GM20000 (cell line): ENCODE data around the gene RANBP1.

Experiments used
- DNase-seq: peaks from one replicate; pipeline ENCODE4 v3.0.0; 2012; ENCODE audit warnings: low spot score
- CTCF ChIP-seq: IDR thresholded peaks from 2 replicates; pipeline ENCODE4 v1.5.1; 2012; ENCODE audit warnings: mild to moderate bottlenecking, control low read depth; ENCODE audit errors: extremely low read depth, missing control alignments

The RANBP1 gene

GRCh38 chr22:20110359-20110985 lies 5.4 kb upstream of the RANBP1 start:
- no peak for DNase-seq
- no peak for TF ChIP-seq CTCF

GRCh38 chr22:20111045-20111688 lies 4.7 kb upstream of the RANBP1 start:
- TF ChIP-seq CTCF = peak; percentile 11
- peak; percentile 74 for DNase-seq

- DNase-seq = no peak
Measured at GRCh38 chr22:20111689-20112622, 3.9 kb upstream of the RANBP1 start.

GRCh38 chr22:20112623-20113511 lies 3.0 kb upstream of the RANBP1 start:
- no peak for TF ChIP-seq CTCF
- DNase-seq = no peak

More at GRCh38 chr22:20111689-20112622, 3.9 kb upstream of the RANBP1 start:
- no peak for TF ChIP-seq CTCF

- no peak for TF ChIP-seq CTCF
- no peak for DNase-seq
Measured at GRCh38 chr22:20113551-20114310, 2.2 kb upstream of the RANBP1 start.
